H1 (cell line): ENCODE data around the gene ZNF536. TPM values are rescaled to one million over a fixed set of nuclear protein-coding genes. Genes with fewer than 3 reads are reported as not detected.

Source experiments
- NANOG ChIP-seq: IDR thresholded peaks from 2 replicates; pipeline ENCODE4 v1.6.1; 2011; ENCODE audit warnings: low read length, low read depth, mild to moderate bottlenecking, inconsistent platforms; ENCODE audit not compliant: insufficient read depth, poor library complexity, severe bottlenecking
- PHF8 ChIP-seq: fragments of 200-600 bp; sonication (generic); conservative IDR thresholded peaks from 2 replicates; pipeline ENCODE4 v1.7.1; 2012; ENCODE audit warnings: low read depth, mild to moderate bottlenecking, inconsistent platforms, low read length, moderate library complexity
- SP2 ChIP-seq: IDR thresholded peaks from 2 replicates; pipeline ENCODE4 v1.6.1; 2012; ENCODE audit warnings: mild to moderate bottlenecking, low read length, inconsistent platforms
- polyA plus RNA-seq, 7 experiments: library from polyadenylated mRNA; depleted of rRNA in 3 of 7; stranded (reverse) in 5 of 7; unstranded in 2 of 7; fragments of >200 nt in 5 of 7; fragments of 200-250 nt in 2 of 7; gene quantifications; 1 replicate in 5 of 7; 2 replicates in 1 of 7; 4 replicates in 1 of 7; pipeline versions ENCODE4 v1.2.1 to v1.2.3, GENCODE V29; 2011 to 2013; ENCODE audit warnings: missing spikeins in 2 of 7, mixed read lengths in 2 of 7
- total RNA-seq: library from RNA; stranded (reverse); fragmentation: NEBNext Ultra II Directional; extraction: Animal tissue kit (Norgen Biotek cat#: 25700); gene quantifications from 2 replicates; pipeline ENCODE4 v1.2.1, GENCODE V29; 2021
- TF ChIP-seq, protein P1 (sequence below): IDR thresholded peaks from 2 replicates; pipeline ENCODE4 v1.6.1; 2012; ENCODE audit warnings: inconsistent platforms

ZNF536 gene
- total and polyA plus RNA-seq, 2 of the 8 experiments (the other 6 are each of a cell fraction or from before 2014, with no cell fraction given), result 0.09 to 0.11 TPM

DNA sequence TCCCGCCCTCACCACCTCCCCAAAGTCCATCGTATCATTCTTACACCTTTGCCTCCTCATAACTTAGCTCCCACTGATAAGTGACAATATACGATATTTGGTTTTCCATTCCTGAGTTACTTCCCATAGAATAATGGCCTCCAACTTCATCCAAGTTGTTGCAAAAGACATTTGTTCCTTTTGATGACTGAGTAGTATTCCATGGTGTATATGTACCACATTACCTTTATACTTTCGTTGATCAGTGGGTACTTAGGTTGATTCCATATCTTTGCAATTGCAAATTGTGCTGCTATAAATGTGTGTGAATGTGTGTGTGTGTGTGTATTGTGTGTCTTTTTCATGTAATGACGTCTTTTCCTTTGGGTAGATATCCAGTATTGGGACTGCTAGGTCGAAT lies 109.6 kb downstream of the ZNF536 start (continued):
- no peak for TF ChIP-seq NANOG
- TF ChIP-seq PHF8, result no peak
- no peak for TF ChIP-seq SP2
- TF ChIP-seq, protein P1, sequence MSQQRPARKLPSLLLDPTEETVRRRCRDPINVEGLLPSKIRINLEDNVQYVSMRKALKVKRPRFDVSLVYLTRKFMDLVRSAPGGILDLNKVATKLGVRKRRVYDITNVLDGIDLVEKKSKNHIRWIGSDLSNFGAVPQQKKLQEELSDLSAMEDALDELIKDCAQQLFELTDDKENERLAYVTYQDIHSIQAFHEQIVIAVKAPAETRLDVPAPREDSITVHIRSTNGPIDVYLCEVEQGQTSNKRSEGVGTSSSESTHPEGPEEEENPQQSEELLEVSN, result no peak
